ENCODE data around the gene LSAMP.

LSAMP gene

DNA sequence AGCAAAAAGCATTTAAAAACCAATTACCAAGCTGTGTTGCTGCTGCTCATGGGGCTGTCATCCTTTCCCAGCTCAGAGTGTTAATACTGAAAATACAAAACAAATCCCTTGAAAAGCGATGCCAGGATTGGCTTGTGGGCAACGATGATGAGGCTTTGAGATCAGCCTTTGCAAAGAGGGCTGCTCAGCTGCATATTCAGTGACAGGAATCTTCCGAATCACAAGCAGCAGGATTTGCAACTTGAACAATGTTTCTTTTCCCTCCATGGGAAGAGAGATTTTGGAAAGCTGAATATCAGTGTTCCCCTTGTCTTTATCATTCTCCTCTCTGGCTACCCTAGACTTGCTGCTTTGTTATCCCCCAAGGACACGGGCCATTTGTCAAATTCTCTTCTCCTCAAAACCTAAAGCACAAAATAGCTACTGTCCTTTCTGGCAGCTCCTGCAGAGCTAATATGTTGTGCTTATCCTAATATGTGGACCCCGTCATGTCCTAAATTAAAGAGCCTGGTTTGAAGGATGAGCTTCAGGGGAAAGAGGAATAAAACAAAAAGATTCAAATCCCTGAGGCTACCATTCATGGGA lies 446.2 kb downstream of the LSAMP start:
- Histone ChIP-seq H3K9me3 (ENCODE audit: insufficient read depth, low read length) (no peaks in the 10 kb centered on the region; the same call in 1 of the 2 replicates), H3K4me1 (ENCODE audit: low read length) (peaks cover 58% of the 10 kb centered on the region), H3K4me3 (ENCODE audit: low read length) (no peak overlapping the region), H3K27me3 (ENCODE audit: low read depth, low read length) (no peaks in the 10 kb centered on the region), H3K27ac (ENCODE audit: low read length) (no peak overlapping the region), H3K9ac (ENCODE audit: low read length) (no peak overlapping the region), H3K4me2 (ENCODE audit: low read length) (no peak overlapping the region), H2AFZ (ENCODE audit: low read depth, low read length) (no peak overlapping the region), H3K36me3 (replicated peaks; ENCODE audit: low read depth, low read length) (no peaks in the 10 kb centered on the region), H3K79me2 (ENCODE audit: low read length) (no peaks in the 10 kb centered on the region), H4K20me1 (ENCODE audit: insufficient read depth, low read length) (no peaks in the 10 kb centered on the region)
- TF ChIP-seq, protein P1, sequence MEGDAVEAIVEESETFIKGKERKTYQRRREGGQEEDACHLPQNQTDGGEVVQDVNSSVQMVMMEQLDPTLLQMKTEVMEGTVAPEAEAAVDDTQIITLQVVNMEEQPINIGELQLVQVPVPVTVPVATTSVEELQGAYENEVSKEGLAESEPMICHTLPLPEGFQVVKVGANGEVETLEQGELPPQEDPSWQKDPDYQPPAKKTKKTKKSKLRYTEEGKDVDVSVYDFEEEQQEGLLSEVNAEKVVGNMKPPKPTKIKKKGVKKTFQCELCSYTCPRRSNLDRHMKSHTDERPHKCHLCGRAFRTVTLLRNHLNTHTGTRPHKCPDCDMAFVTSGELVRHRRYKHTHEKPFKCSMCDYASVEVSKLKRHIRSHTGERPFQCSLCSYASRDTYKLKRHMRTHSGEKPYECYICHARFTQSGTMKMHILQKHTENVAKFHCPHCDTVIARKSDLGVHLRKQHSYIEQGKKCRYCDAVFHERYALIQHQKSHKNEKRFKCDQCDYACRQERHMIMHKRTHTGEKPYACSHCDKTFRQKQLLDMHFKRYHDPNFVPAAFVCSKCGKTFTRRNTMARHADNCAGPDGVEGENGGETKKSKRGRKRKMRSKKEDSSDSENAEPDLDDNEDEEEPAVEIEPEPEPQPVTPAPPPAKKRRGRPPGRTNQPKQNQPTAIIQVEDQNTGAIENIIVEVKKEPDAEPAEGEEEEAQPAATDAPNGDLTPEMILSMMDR (IDR thresholded peaks at IDR 0.05; ENCODE audit: low read depth, low read length) = no peak

DNA sequence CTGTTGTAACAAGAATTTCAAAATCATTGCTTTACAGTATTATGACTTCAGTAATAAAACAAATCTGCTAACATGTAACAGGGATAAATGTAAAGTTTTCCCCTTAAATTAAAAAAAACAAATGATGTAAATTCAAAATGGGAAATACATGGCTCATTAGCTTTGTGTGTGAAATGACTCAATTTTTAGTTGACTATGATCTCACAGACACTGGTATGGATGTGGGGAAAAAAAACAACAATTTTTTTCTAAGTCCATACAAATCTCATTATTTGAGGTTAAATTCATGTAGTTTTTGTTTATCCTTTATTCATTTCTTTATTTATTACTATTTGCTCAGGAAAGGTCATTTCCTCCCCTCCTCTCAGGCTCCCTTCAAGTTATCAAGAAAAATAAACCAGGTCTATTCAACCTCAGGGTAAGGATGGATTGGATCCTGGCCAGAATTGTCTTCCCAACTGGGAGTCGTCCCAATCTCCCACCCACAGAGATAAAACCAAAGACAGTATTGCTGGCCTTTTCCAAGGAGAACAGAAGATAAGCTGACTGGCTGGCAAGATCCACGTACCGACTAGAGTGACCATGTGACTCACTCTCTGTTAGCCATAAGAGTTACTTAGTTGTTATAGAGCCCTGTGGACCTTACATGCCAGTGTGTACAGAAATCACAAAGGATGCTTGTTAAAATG lies 448.7 kb downstream of the LSAMP start:
- H3K36me3 ChIP-seq (replicated peaks; ENCODE audit: low read depth, low read length) = no peaks in the 10 kb centered on the region
- no peaks in the 10 kb centered on the region for H4K20me1 ChIP-seq (ENCODE audit: insufficient read depth, low read length)
- no peaks in the 10 kb centered on the region for H3K27me3 ChIP-seq (ENCODE audit: low read depth, low read length)
- H3K4me3 ChIP-seq (ENCODE audit: low read length) = no peak overlapping the region
- H3K27ac ChIP-seq (ENCODE audit: low read length) = no peak overlapping the region
- peak overlapping the region; percentile 41 for H3K4me2 ChIP-seq (ENCODE audit: low read length)
- no peak overlapping the region for H2AFZ ChIP-seq (ENCODE audit: low read depth, low read length)
- H3K79me2 ChIP-seq (ENCODE audit: low read length) = no peaks in the 10 kb centered on the region
- TF ChIP-seq, protein P1 (IDR thresholded peaks at IDR 0.05; ENCODE audit: low read depth, low read length) = no peak
- no peak for TF ChIP-seq EZH2phosphoT487 (IDR thresholded peaks at IDR 0.05; ENCODE audit: low read depth)
- peaks cover 57% of the 10 kb centered on the region for H3K4me1 ChIP-seq (ENCODE audit: low read length)
- H3K9ac ChIP-seq (ENCODE audit: low read length) = no peak overlapping the region
- no peaks in the 10 kb centered on the region; the same call in 1 of the 2 replicates for H3K9me3 ChIP-seq (ENCODE audit: insufficient read depth, low read length)

DNA sequence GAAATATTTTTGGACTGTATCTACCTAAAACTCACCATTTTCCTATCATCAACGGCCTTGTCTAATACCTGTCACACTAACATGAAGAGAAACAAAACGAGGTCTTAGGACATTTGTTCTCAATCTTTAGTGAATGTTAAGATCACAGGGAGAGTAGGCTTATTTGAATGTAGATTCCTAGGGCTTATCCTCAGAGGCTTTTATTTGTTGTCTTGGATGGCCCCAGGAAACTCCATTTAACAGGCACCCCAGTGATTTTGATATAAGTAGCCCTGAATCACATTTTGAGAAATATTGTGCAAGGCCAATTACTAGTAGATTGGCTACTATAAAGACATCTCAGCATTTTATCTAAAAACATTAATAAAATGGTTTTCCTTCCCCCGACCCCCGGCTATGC lies 454.6 kb downstream of the LSAMP start:
- H3K27me3 ChIP-seq (ENCODE audit: low read depth, low read length) = peaks cover 9% of the 10 kb centered on the region; the same call in 1 of the 2 replicates
- H3K79me2 ChIP-seq (ENCODE audit: low read length) = no peaks in the 10 kb centered on the region
- no peaks in the 10 kb centered on the region for H4K20me1 ChIP-seq (ENCODE audit: insufficient read depth, low read length)
- H2AFZ ChIP-seq (ENCODE audit: low read depth, low read length) = no peak overlapping the region
- no peak overlapping the region for H3K4me2 ChIP-seq (ENCODE audit: low read length)
- peaks cover 31% of the 10 kb centered on the region for H3K4me1 ChIP-seq (ENCODE audit: low read length)
- H3K36me3 ChIP-seq (replicated peaks; ENCODE audit: low read depth, low read length) = no peaks in the 10 kb centered on the region
- H3K27ac ChIP-seq (ENCODE audit: low read length) = no peak overlapping the region
- H3K9me3 ChIP-seq (ENCODE audit: insufficient read depth, low read length) = no peaks in the 10 kb centered on the region
- H3K9ac ChIP-seq (ENCODE audit: low read length) = no peak overlapping the region
- H3K4me3 ChIP-seq (ENCODE audit: low read length) = no peak overlapping the region
- TF ChIP-seq, protein P1 (IDR thresholded peaks at IDR 0.05; ENCODE audit: low read depth, low read length) = no peak
- TF ChIP-seq EZH2phosphoT487 (IDR thresholded peaks at IDR 0.05; ENCODE audit: low read depth) = no peak

GRCh38 chr3:115989684-115990421 lies 455.4 kb downstream of the LSAMP start:
- Histone ChIP-seq H4K20me1 (ENCODE audit: insufficient read depth, low read length) (no peaks in the 10 kb centered on the region), H3K27ac (ENCODE audit: low read length) (no peak overlapping the region), H3K36me3 (replicated peaks; ENCODE audit: low read depth, low read length) (no peaks in the 10 kb centered on the region), H3K9ac (ENCODE audit: low read length) (no peak overlapping the region), H3K4me2 (ENCODE audit: low read length) (no peak overlapping the region), H3K4me1 (ENCODE audit: low read length) (peaks cover 27% of the 10 kb centered on the region), H3K4me3 (ENCODE audit: low read length) (no peak overlapping the region), H2AFZ (ENCODE audit: low read depth, low read length) (no peak overlapping the region), H3K79me2 (ENCODE audit: low read length) (no peaks in the 10 kb centered on the region), H3K9me3 (ENCODE audit: insufficient read depth, low read length) (no peaks in the 10 kb centered on the region), H3K27me3 (ENCODE audit: low read depth, low read length) (peaks cover 13% of the 10 kb centered on the region; the same call in 1 of the 2 replicates)
- no peak for TF ChIP-seq EZH2phosphoT487 (IDR thresholded peaks at IDR 0.05; ENCODE audit: low read depth)
- TF ChIP-seq, protein P1 (IDR thresholded peaks at IDR 0.05; ENCODE audit: low read depth, low read length) = no peak
